B cell (primary cell): ENCODE measurements around the gene ODAD4. TPM values are rescaled to one million over a fixed set of nuclear protein-coding genes. Genes with fewer than 3 reads are reported as not detected.

Experiments used
- ATAC-seq: fragments of 200-7000 bp; cut with Tn5 transposase; one replicate; pipeline ENCODE4 v1.10.0; 2021; ENCODE audit warnings: low read depth, mild to moderate bottlenecking, moderate number of reproducible peaks, moderate library complexity
- CTCF ChIA-PET: fragments of 350-600 bp; sonication (Branson Sonifier 250); formaldehyde crosslinking; loops from one replicate; lab custom pipeline; 2021; ENCODE audit warnings: antibody characterized with exemption, inconsistent platforms; lab: Charles Lee
- POLR2A ChIA-PET: fragments of 350-600 bp; sonication (Branson Sonifier 250); formaldehyde crosslinking; loops from one replicate; lab custom pipeline; 2021; ENCODE audit warnings: antibody characterized with exemption; lab: Charles Lee
- DNase-seq: peaks from one replicate; pipeline ENCODE4 v3.0.0; 2013
- H2AFZ ChIP-seq: 2 replicates; pipeline ENCODE4 v1.6.1; 2012; ENCODE audit warnings: mild to moderate bottlenecking, low read depth, low read length; ENCODE audit not compliant: insufficient read depth, poor library complexity, severe bottlenecking
- H3K27ac ChIP-seq, 2 donors: 1 replicate in 1 of 2; 2 replicates in 1 of 2; pipeline ENCODE4 v1.5.1; 2012 to 2013; ENCODE audit warnings: low read length in 2 of 2, mild to moderate bottlenecking in 2 of 2, moderate library complexity in 1 of 2
- H3K27me3 ChIP-seq, 4 experiments: fragments of 200-600 bp in 1 of 4; sonication (generic) in 1 of 4; replicated peaks in 1 of 4; 1 replicate in 2 of 4; 2 replicates in 2 of 4; pipeline versions ENCODE4 v1.6.1 to v1.7.0; 2013 to 2016; ENCODE audit warnings: low read length in 3 of 4, mild to moderate bottlenecking in 2 of 4, mixed read lengths in 1 of 4, moderate library complexity in 1 of 4; ENCODE audit not compliant: insufficient read depth in 4 of 4, control insufficient read depth in 3 of 4; ENCODE audit errors: control extremely low read depth in 1 of 4
- H3K36me3 ChIP-seq, 2 experiments: replicated peaks in 1 of 2; 1 replicate in 1 of 2; 2 replicates in 1 of 2; pipeline versions ENCODE4 v1.6.1 to v1.7.1; 2013; ENCODE audit warnings: low read length in 1 of 2; ENCODE audit not compliant: insufficient read depth in 2 of 2, control insufficient read depth in 1 of 2; ENCODE audit errors: control extremely low read depth in 1 of 2, extremely low read depth in 1 of 2
- H3K4me1 ChIP-seq, 2 donors: fragments of 200-600 bp in 1 of 2; sonication (generic) in 1 of 2; 1 replicate in 1 of 2; 2 replicates in 1 of 2; pipeline versions ENCODE4 v1.5.1 to v1.6.1; 2013 to 2017; ENCODE audit warnings: low read length in 2 of 2; ENCODE audit not compliant: control insufficient read depth in 2 of 2, insufficient read depth in 2 of 2
- H3K4me2 ChIP-seq: replicated peaks from 2 replicates; pipeline ENCODE3; 2012; ENCODE audit warnings: mild to moderate bottlenecking, low read depth, low read length; ENCODE audit not compliant: poor library complexity, severe bottlenecking
- H3K4me3 ChIP-seq, 5 experiments: fragments of 200-600 bp in 1 of 5; sonication (generic) in 1 of 5; 1 replicate in 3 of 5; 2 replicates in 2 of 5; pipeline versions ENCODE4 v1.5.1 to v1.7.0; 2011 to 2016; ENCODE audit warnings: low read length in 4 of 5, mild to moderate bottlenecking in 4 of 5, low read depth in 2 of 5, control low read depth in 1 of 5, moderate library complexity in 1 of 5; ENCODE audit not compliant: insufficient read depth in 1 of 5; ENCODE audit errors: control extremely low read depth in 1 of 5, extremely low read depth in 1 of 5
- H3K79me2 ChIP-seq: fragments of 200-600 bp; sonication (generic); one replicate; pipeline ENCODE4 v1.6.0; 2016; ENCODE audit warnings: low read length; ENCODE audit not compliant: control insufficient read depth, insufficient read depth
- H3K9ac ChIP-seq: fragments of 200-600 bp; sonication (generic); 2 replicates; pipeline ENCODE4 v1.6.1; 2017; ENCODE audit warnings: mild to moderate bottlenecking, low read length, moderate library complexity
- H3K9me3 ChIP-seq, 3 donors: one replicate each; pipeline versions ENCODE4 v1.6.1 to v1.7.1; 2013; ENCODE audit warnings: low read length in 2 of 3; ENCODE audit not compliant: control insufficient read depth in 2 of 3, insufficient read depth in 1 of 3; ENCODE audit errors: control extremely low read depth in 1 of 3
- H4K20me1 ChIP-seq: 2 replicates; pipeline ENCODE4 v1.6.0; 2012; ENCODE audit warnings: mild to moderate bottlenecking, low read length; ENCODE audit not compliant: insufficient read depth, control insufficient read depth, poor library complexity, severe bottlenecking
- H3K27ac Mint-ChIP-seq: one replicate; pipeline ENCODE4 v1.8.0; 2021; ENCODE audit warnings: mixed read lengths
- H3K27me3 Mint-ChIP-seq: one replicate; pipeline ENCODE4 v1.8.0; 2021; ENCODE audit warnings: mixed read lengths
- H3K4me1 Mint-ChIP-seq: one replicate; pipeline ENCODE4 v1.8.0; 2021; ENCODE audit warnings: mixed read lengths
- H3K4me3 Mint-ChIP-seq: one replicate; pipeline ENCODE4 v1.8.0; 2021; ENCODE audit warnings: mixed read lengths
- H3K9me3 Mint-ChIP-seq: one replicate; pipeline ENCODE4 v1.8.0; 2022; ENCODE audit warnings: mixed read lengths; ENCODE audit not compliant: insufficient read depth
- EZH2 ChIP-seq: IDR thresholded peaks from 2 replicates; pipeline ENCODE4 v1.6.1; 2012; ENCODE audit warnings: borderline replicate concordance, low read depth, mild to moderate bottlenecking, moderate library complexity, low read length; ENCODE audit not compliant: insufficient read depth, poor library complexity, severe bottlenecking
- WGBS: methylation state at CpG from one replicate; pipeline ENCODE4 v1.1.5; 2013; ENCODE audit warnings: missing lambda C conversion rate; ENCODE audit not compliant: insufficient coverage; 5-methylcytosine and 5-hydroxymethylcytosine counted together
- intact Hi-C: fragments of 100-400 bp; cut with micrococcal nuclease; formaldehyde crosslinking; loops from one replicate; pipeline ENCODE4 v1.10.0; 2022
- polyA plus RNA-seq: library from polyadenylated mRNA; depleted of rRNA; stranded (reverse); fragments of >200 nt; gene quantifications from 2 replicates; pipeline ENCODE4 v1.2.3, GENCODE V29; 2012
- total RNA-seq, 2 donors: library from RNA; stranded (reverse); fragments of 120-200 nt in 1 of 2; gene quantifications; 1 replicate in 1 of 2; 2 replicates in 1 of 2; pipeline versions ENCODE4 v1.2.3 to v1.2.4, GENCODE V29; 2013 to 2022
- TF ChIP-seq, protein P1 (sequence below): fragments of 200-600 bp; IDR thresholded peaks from one replicate; pipeline ENCODE4 v1.8.0; 2022; ENCODE audit warnings: antibody characterized with exemption, mild to moderate bottlenecking

Gene ODAD4
- total and polyA plus RNA-seq, 2 donors (not counting 1 experiment from before 2014, with no cell fraction given): 0.27 TPM; not detected in 1

DNA sequence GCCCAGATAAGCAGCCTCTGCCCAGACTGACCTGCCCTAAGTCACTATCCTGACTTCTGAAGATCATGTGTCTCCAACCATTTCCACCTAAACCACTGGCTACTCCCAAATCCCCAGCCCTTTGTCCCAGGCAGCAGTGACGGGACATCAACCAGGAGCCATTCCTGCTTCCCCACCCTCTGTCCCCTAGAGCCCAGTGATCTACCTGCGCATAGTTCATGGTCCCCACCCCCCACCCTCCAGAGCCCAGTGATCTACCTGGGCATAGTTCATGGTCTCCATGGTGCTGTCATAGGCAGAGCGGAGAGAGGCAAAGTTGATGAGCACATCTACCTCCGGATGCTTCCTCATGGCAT, 38.4 kb upstream of the ODAD4 start:
- Mint-ChIP-seq H3K4me3 (no peak overlapping the region), H3K9me3 (no peaks in the 10 kb centered on the region), H3K27me3 (no peaks in the 10 kb centered on the region), H3K4me1 (no peaks in the 10 kb centered on the region), H3K27ac (no peak overlapping the region)
- ATAC-seq: no peak
- H4K20me1 ChIP-seq: no peaks in the 10 kb centered on the region
- H3K36me3 ChIP-seq: peaks cover 0 to 75% of the 10 kb centered on the region in 2 experiments
- DNase-seq: no peak
- no peaks in the 10 kb centered on the region for H3K79me2 ChIP-seq
- H3K9me3 ChIP-seq: no peaks in the 10 kb centered on the region
- ChIA-PET CTCF (no interaction called here), POLR2A (no interaction called here)
- H2AFZ ChIP-seq: no peak overlapping the region
- H3K9ac ChIP-seq: no peak overlapping the region
- H3K4me2 ChIP-seq: no peak overlapping the region
- WGBS: 98% methylated on average over 4 of the region's 4 CpGs
- no peaks in the 10 kb centered on the region for H3K4me1 ChIP-seq
- TF ChIP-seq, protein P1, sequence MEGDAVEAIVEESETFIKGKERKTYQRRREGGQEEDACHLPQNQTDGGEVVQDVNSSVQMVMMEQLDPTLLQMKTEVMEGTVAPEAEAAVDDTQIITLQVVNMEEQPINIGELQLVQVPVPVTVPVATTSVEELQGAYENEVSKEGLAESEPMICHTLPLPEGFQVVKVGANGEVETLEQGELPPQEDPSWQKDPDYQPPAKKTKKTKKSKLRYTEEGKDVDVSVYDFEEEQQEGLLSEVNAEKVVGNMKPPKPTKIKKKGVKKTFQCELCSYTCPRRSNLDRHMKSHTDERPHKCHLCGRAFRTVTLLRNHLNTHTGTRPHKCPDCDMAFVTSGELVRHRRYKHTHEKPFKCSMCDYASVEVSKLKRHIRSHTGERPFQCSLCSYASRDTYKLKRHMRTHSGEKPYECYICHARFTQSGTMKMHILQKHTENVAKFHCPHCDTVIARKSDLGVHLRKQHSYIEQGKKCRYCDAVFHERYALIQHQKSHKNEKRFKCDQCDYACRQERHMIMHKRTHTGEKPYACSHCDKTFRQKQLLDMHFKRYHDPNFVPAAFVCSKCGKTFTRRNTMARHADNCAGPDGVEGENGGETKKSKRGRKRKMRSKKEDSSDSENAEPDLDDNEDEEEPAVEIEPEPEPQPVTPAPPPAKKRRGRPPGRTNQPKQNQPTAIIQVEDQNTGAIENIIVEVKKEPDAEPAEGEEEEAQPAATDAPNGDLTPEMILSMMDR: no peak
- TF ChIP-seq EZH2: no peak
- no peaks in the 10 kb centered on the region for H3K27me3 ChIP-seq
- no peak overlapping the region for H3K27ac ChIP-seq
- intact Hi-C loops: no loop called here
- H3K4me3 ChIP-seq: no peak overlapping the region

- H3K9ac ChIP-seq: no peak overlapping the region
- DNase-seq: no peak
- Mint-ChIP-seq H3K27ac (no peak overlapping the region), H3K4me1 (no peaks in the 10 kb centered on the region), H3K27me3 (no peaks in the 10 kb centered on the region), H3K4me3 (no peak overlapping the region), H3K9me3 (no peaks in the 10 kb centered on the region)
- H3K4me1 ChIP-seq: no peaks in the 10 kb centered on the region
- 93% methylated on average over 2 of the region's 3 CpGs for WGBS
- ChIA-PET POLR2A (interaction anchor here (0.7 kb wide), 1 partner anchor 35 kb away, joined by 5 read pairs; no protein-coding TSS in a partner anchor), CTCF (no interaction called here)
- H2AFZ ChIP-seq: no peak overlapping the region
- H3K36me3 ChIP-seq: peaks cover 0 to 75% of the 10 kb centered on the region in 2 experiments
- no peaks in the 10 kb centered on the region for H3K27me3 ChIP-seq
- ATAC-seq: no peak
- H3K79me2 ChIP-seq: peaks cover 3% of the 10 kb centered on the region
- no peak for TF ChIP-seq EZH2
- TF ChIP-seq, protein P1: no peak
- intact Hi-C loops: no loop called here
- no peaks in the 10 kb centered on the region for H4K20me1 ChIP-seq
- no peaks in the 10 kb centered on the region for H3K9me3 ChIP-seq
- no peak overlapping the region for H3K4me2 ChIP-seq
- no peak overlapping the region for H3K27ac ChIP-seq
- no peak overlapping the region for H3K4me3 ChIP-seq
Measured at GRCh38 chr17:41893384-41893783, 37.0 kb upstream of the ODAD4 start.
